SK-N-SH (cell line): ENCODE data around the gene YBX2. TPM values are rescaled to one million over a fixed set of nuclear protein-coding genes. Genes with fewer than 3 reads are reported as not detected.
A peak's percentile ranks its signal among the peaks of the same experiment; 100 is the strongest.

Experiments used
- CTCF ChIA-PET: fragments of 300-600, 350-600 bp; formaldehyde crosslinking; extraction: SDS; loops from one replicate; lab custom pipeline; 2021; lab: Yijun Ruan, JAX
- POLR2A ChIA-PET: fragments of 350-600 bp; sonication (Branson Sonifier 250); formaldehyde crosslinking; extraction: SDS; loops from one replicate; lab custom pipeline; 2020; ENCODE audit warnings: antibody characterized with exemption, inconsistent platforms; lab: Yijun Ruan, JAX
- DNase-seq: peaks from one replicate; pipeline ENCODE4 v3.0.0; 2012
- H2AFZ ChIP-seq: fragments of 200-600 bp; sonication (generic); 2 replicates; pipeline ENCODE4 v1.8.1; 2016; ENCODE audit warnings: antibody characterized with exemption, mild to moderate bottlenecking, low read depth
- H3F3A ChIP-seq: fragments of 200-600 bp; sonication (generic); replicated peaks from 2 replicates; pipeline ENCODE3; 2016; ENCODE audit warnings: antibody characterized with exemption, mild to moderate bottlenecking; ENCODE audit not compliant: insufficient read depth
- H3K27ac ChIP-seq, 2 experiments: fragments of 200-500 bp in 1 of 2; fragments of 200-600 bp in 1 of 2; sonication (Bioruptor generic) in 1 of 2; sonication (generic), shearing (Covaris generic) in 1 of 2; 2 replicates each; pipeline versions ENCODE4 v1.5.1 to v1.6.1; 2014 to 2016; ENCODE audit warnings: low read depth in 2 of 2, inconsistent platforms in 1 of 2, low read length in 1 of 2, mild to moderate bottlenecking in 1 of 2, mixed read lengths in 1 of 2
- H3K27me3 ChIP-seq: fragments of 200-600 bp; sonication (generic), shearing (Covaris generic); 2 replicates; pipeline ENCODE4 v1.6.1; 2016; ENCODE audit warnings: mixed run types; ENCODE audit not compliant: insufficient read depth
- H3K36me3 ChIP-seq, 2 experiments: fragments of 200-500 bp in 1 of 2; fragments of 200-600 bp in 1 of 2; sonication (Bioruptor generic) in 1 of 2; sonication (generic) in 1 of 2; replicated peaks in 1 of 2; 2 replicates each; pipeline versions ENCODE3 to v1.5.1; 2014 to 2016; ENCODE audit warnings: low read length in 1 of 2, mild to moderate bottlenecking in 1 of 2; ENCODE audit not compliant: insufficient read depth in 2 of 2, control insufficient read depth in 1 of 2
- H3K4me1 ChIP-seq, 2 experiments: fragments of 200-500 bp in 1 of 2; fragments of 200-600 bp in 1 of 2; sonication (Bioruptor generic) in 1 of 2; sonication (generic), shearing (Covaris generic) in 1 of 2; 2 replicates each; pipeline versions ENCODE4 v1.5.1 to v1.6.1; 2014 to 2016; ENCODE audit warnings: low read depth in 1 of 2, low read length in 1 of 2, mixed run types in 1 of 2; ENCODE audit not compliant: insufficient read depth in 2 of 2, control insufficient read depth in 1 of 2
- H3K4me2 ChIP-seq: fragments of 200-600 bp; sonication (generic), shearing (Covaris generic); 2 replicates; pipeline ENCODE4 v1.6.1; 2017; ENCODE audit warnings: mixed run types
- H3K4me3 ChIP-seq, 2 experiments: fragments of 200-500 bp in 1 of 2; fragments of 200-600 bp in 1 of 2; sonication (Bioruptor generic) in 1 of 2; sonication (generic), shearing (Covaris generic) in 1 of 2; 2 replicates each; pipeline versions ENCODE4 v1.5.1 to v1.8.1; 2014 to 2016; ENCODE audit warnings: low read depth in 2 of 2, inconsistent platforms in 1 of 2, low read length in 1 of 2, mild to moderate bottlenecking in 1 of 2, mixed read lengths in 1 of 2, moderate library complexity in 1 of 2
- H3K79me2 ChIP-seq: fragments of 200-600 bp; sonication (generic); 2 replicates; pipeline ENCODE4 v1.8.1; 2017; ENCODE audit warnings: mild to moderate bottlenecking; ENCODE audit not compliant: insufficient read depth
- H3K9ac ChIP-seq: fragments of 200-600 bp; sonication (generic); 2 replicates; pipeline ENCODE4 v1.6.1; 2017; ENCODE audit warnings: mixed run types
- H3K9me2 ChIP-seq: fragments of 200-600 bp; sonication (generic); 2 replicates; pipeline ENCODE4 v1.6.1; 2017; ENCODE audit warnings: mixed run types
- H3K9me3 ChIP-seq: fragments of 200-600 bp; sonication (generic); 2 replicates; pipeline ENCODE4 v1.6.1; 2017; ENCODE audit warnings: mixed run types, mild to moderate bottlenecking, moderate library complexity
- H4K20me1 ChIP-seq: fragments of 200-600 bp; sonication (generic); 2 replicates; pipeline ENCODE4 v1.6.1; 2017; ENCODE audit warnings: mild to moderate bottlenecking, mixed run types; ENCODE audit not compliant: insufficient read depth
- CHD2 ChIP-seq: fragments of 150-350 bp; IDR thresholded peaks from 2 replicates; pipeline ENCODE4 v1.6.1; 2018; ENCODE audit warnings: low read length; ENCODE audit not compliant: partially characterized antibody
- EP300 ChIP-seq, 2 experiments: IDR thresholded peaks; 2 replicates each; pipeline versions ENCODE4 v1.4.0 to v1.6.1; 2012; ENCODE audit warnings: borderline replicate concordance in 1 of 2, low read depth in 1 of 2, low read length in 1 of 2
- EZH2phosphoT487 ChIP-seq: fragments of 200-600 bp; sonication (generic); IDR thresholded peaks from 2 replicates; pipeline ENCODE4 v1.6.1; 2017; ENCODE audit warnings: low read depth, mixed run types, mild to moderate bottlenecking, antibody characterized with exemption, moderate library complexity, borderline replicate concordance
- FOXJ3 ChIP-seq: sonication (generic); formaldehyde crosslinking; IDR thresholded peaks from 2 replicates; pipeline ENCODE4 v1.5.1; 2020; ENCODE audit warnings: mild to moderate bottlenecking, missing genetic modification reagents
- JUND ChIP-seq: IDR thresholded peaks from 2 replicates; pipeline ENCODE4 v1.4.0; 2012
- MEF2A ChIP-seq: IDR thresholded peaks from 2 replicates; pipeline ENCODE4 v1.4.0; 2012; ENCODE audit warnings: low read depth, borderline replicate concordance
- MXI1 ChIP-seq: IDR thresholded peaks from 2 replicates; pipeline ENCODE4 v1.6.1; 2012; ENCODE audit warnings: mild to moderate bottlenecking, low read depth, low read length, improper control_type of control experiment
- NRF1 ChIP-seq: IDR thresholded peaks from 2 replicates; pipeline ENCODE4 v1.6.1; 2012; ENCODE audit warnings: low read depth, mild to moderate bottlenecking, low read length
- RAD21 ChIP-seq: IDR thresholded peaks from 2 replicates; pipeline ENCODE4 v1.6.1; 2012; ENCODE audit warnings: mild to moderate bottlenecking, low read length
- SIN3A ChIP-seq: IDR thresholded peaks from 2 replicates; pipeline ENCODE4 v1.6.1; 2012; ENCODE audit warnings: low read depth, mild to moderate bottlenecking, low read length, moderate library complexity, borderline replicate concordance
- SMC3 ChIP-seq: IDR thresholded peaks from 2 replicates; pipeline ENCODE4 v1.6.1; 2012; ENCODE audit warnings: low read depth, low read length, improper control_type of control experiment
- TAF1 ChIP-seq: IDR thresholded peaks from 2 replicates; pipeline ENCODE4 v1.6.1; 2012; ENCODE audit warnings: low read depth, mild to moderate bottlenecking, low read length, moderate library complexity, borderline replicate concordance
- WGBS: methylation state at CpG from one replicate; pipeline ENCODE4 v1.1.6; 2017; ENCODE audit warnings: low lambda C conversion rate; 5-methylcytosine and 5-hydroxymethylcytosine counted together
- polyA plus RNA-seq, 3 experiments: library from polyadenylated mRNA; depleted of rRNA; stranded (reverse); fragments of >200 nt; gene quantifications; 2 replicates each; pipeline ENCODE4 v1.2.3, GENCODE V29; 2012
- TF ChIP-seq, protein P1 (sequence below): IDR thresholded peaks from 2 replicates; pipeline ENCODE4 v1.4.0; 2012; ENCODE audit warnings: low read depth
- TF ChIP-seq, protein P2 (sequence below): fragments of 200-600 bp; sonication (generic); IDR thresholded peaks from 2 replicates; pipeline ENCODE4 v1.6.1; 2017; ENCODE audit warnings: antibody characterized with exemption, mild to moderate bottlenecking, moderate library complexity

The YBX2 gene
- polyA plus RNA-seq, 1 of the 3 experiments (the other 2 are of a cell fraction), result 0.54 TPM

DNA sequence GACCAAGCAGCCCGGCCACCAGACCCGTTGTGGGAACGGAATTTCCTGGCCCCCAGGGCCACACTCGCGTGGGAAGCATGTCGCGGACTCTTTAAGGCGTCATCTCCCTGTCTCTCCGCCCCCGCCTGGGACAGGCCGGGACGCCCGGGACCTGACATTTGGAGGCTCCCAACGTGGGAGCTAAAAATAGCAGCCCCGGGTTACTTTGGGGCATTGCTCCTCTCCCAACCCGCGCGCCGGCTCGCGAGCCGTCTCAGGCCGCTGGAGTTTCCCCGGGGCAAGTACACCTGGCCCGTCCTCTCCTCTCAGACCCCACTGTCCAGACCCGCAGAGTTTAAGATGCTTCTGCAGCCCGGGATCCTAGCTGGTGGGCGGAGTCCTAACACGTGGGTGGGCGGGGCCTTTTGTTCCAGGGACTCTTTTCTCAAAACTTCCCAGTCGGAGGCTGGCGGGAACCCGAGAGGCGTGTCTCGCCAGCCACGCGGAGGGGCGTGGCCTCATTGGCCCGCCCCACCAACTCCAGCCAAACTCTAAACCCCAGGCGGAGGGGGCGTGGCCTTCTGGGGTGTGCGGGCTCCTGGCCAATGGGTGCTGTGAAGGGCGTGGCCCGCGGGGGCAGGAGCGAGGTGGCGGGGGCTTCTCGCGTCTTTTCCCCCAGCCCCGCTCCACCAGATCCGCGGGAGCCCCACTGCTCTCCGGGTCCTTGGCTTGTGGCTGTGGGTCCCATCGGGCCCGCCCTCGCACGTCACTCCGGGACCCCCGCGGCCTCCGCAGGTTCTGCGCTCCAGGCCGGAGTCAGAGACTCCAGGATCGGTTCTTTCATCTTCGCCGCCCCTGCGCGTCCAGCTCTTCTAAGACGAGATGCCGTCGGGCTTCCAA, 13.1 kb downstream of the YBX2 start, which contains the start of gene SLC2A4:
SLC2A4 (plus strand) TSS at position 645 of the 879 bp plus-strand sequence; CDS start at position 862, 217 bp downstream.
- DNase-seq, result peak; percentile 99
- no peaks in the 10 kb centered on the region for H3K9me2 ChIP-seq
- no peaks in the 10 kb centered on the region for H3K9me3 ChIP-seq
- H3F3A ChIP-seq, result peaks cover 15% of the 10 kb centered on the region
- peak within 1 kb of the TSS; percentile 89; the same call in 1 of the 2 replicates for H2AFZ ChIP-seq
- POLR2A ChIA-PET, result interaction anchor here (1.2 kb wide), 1 partner anchor 15 kb away, joined by 5 read pairs; no protein-coding TSS in a partner anchor
- TF ChIP-seq FOXJ3 (CRISPR knock-in tag) (no peak), MXI1 (peak; percentile 99), MEF2A (peak; percentile 39; the same call in 1 of the 2 replicates), TAF1 (peak; percentile 19; the same call in 1 of the 2 replicates), SIN3A (peak; percentile 54; the same call in 1 of the 2 replicates), JUND (no peak), CHD2 (peak; percentile 66)
- TF ChIP-seq, protein P1, sequence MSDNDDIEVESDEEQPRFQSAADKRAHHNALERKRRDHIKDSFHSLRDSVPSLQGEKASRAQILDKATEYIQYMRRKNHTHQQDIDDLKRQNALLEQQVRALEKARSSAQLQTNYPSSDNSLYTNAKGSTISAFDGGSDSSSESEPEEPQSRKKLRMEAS, result peak; percentile 97
- CTCF ChIA-PET, result interaction anchor here (0.8 to 8.8 kb wide), 17 partner anchors 8 to 235 kb away, joined by 3 to 169 read pairs (median 4); partner anchors contain the start of gene PHF23
- peak within 1 kb of the TSS; percentile 44; the same call in 1 of the 2 replicates for H3K9ac ChIP-seq
- no peaks in the 10 kb centered on the region for H3K27me3 ChIP-seq
- H3K27ac ChIP-seq, result peak within 1 kb of the TSS in 1 of 2 experiments; percentile 52; a peak in 1 of 4 replicates
- no peaks in the 10 kb centered on the region for H3K36me3 ChIP-seq
- WGBS, result under 1% methylated on average over 51 of the region's 71 CpGs
- peak within 1 kb of the TSS; percentile 95 for H3K4me2 ChIP-seq
- no peaks in the 10 kb centered on the region for H4K20me1 ChIP-seq
- peak within 1 kb of the TSS; percentile 50 to 64 for H3K4me3 ChIP-seq
- peaks cover 6 to 18% of the 10 kb centered on the region in 2 experiments; a peak in 2 of 4 replicates for H3K4me1 ChIP-seq
- H3K79me2 ChIP-seq, result no peaks in the 10 kb centered on the region

DNA sequence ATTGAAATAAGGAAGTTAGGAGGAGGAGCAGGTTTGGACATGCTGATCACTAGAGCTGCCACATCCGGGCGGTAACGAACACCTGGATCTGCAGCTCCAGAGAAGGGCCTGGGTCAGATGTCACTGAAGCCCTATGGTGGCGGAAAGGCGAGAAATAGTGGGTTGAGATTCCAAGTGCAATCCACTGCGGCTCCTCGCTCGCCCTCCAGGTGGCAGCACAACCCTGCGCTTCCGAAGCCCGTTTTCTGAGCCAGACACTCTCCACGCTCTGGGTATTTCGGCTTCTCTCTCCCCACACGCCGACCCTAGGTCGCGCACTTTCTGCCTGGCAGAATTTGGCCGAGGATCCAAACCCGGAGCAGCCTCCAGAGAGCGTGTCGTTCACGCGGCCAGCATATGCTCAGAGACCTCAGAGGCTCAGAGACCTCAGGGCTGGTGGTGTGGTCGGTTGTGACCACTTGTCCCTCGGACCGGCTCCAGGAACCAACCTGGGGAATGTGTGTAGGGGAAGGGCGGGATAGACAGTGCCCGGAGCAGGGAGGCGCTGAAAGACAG, 13.8 kb downstream of the YBX2 start:
- H3K27ac ChIP-seq, result peak overlapping the region in 1 of 2 experiments; percentile 52; a peak in 1 of 4 replicates

More for the DNA sequence above, 13.8 kb downstream of the YBX2 start:
- peak overlapping the region; percentile 44; the same call in 1 of the 2 replicates for H3K9ac ChIP-seq
- H3K9me2 ChIP-seq, result no peaks in the 10 kb centered on the region
- WGBS, result 12% methylated on average over 26 of the region's 29 CpGs
- no peaks in the 10 kb centered on the region for H4K20me1 ChIP-seq
- H3K36me3 ChIP-seq, result no peaks in the 10 kb centered on the region
- peak overlapping the region; percentile 89; the same call in 1 of the 2 replicates for H2AFZ ChIP-seq
- TF ChIP-seq, protein P2, sequence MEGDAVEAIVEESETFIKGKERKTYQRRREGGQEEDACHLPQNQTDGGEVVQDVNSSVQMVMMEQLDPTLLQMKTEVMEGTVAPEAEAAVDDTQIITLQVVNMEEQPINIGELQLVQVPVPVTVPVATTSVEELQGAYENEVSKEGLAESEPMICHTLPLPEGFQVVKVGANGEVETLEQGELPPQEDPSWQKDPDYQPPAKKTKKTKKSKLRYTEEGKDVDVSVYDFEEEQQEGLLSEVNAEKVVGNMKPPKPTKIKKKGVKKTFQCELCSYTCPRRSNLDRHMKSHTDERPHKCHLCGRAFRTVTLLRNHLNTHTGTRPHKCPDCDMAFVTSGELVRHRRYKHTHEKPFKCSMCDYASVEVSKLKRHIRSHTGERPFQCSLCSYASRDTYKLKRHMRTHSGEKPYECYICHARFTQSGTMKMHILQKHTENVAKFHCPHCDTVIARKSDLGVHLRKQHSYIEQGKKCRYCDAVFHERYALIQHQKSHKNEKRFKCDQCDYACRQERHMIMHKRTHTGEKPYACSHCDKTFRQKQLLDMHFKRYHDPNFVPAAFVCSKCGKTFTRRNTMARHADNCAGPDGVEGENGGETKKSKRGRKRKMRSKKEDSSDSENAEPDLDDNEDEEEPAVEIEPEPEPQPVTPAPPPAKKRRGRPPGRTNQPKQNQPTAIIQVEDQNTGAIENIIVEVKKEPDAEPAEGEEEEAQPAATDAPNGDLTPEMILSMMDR, result peak; percentile 72
- TF ChIP-seq SMC3 (peak; percentile 91), RAD21 (peak; percentile 93), NRF1 (0 out of 2 replicates have a peak, but pooled peaks have one; percentile 27), EZH2phosphoT487 (no peak), EP300 (IDR thresholded peaks at IDR 0.05; ENCODE audit: borderline replicate concordance in 1 of 2, low read depth in 1 of 2, low read length in 1 of 2) (no peak), MXI1 (peak; percentile 84)
- TF ChIP-seq, protein P1, result peak; percentile 68; the same call in 1 of the 2 replicates
- POLR2A ChIA-PET, result interaction anchor here (1.2 kb wide), 1 partner anchor 16 kb away, joined by 5 read pairs; no protein-coding TSS in a partner anchor
- peaks cover 6 to 18% of the 10 kb centered on the region in 2 experiments; a peak in 2 of 4 replicates for H3K4me1 ChIP-seq
- H3F3A ChIP-seq, result peaks cover 15% of the 10 kb centered on the region
- no peaks in the 10 kb centered on the region for H3K9me3 ChIP-seq
- no peaks in the 10 kb centered on the region for H3K27me3 ChIP-seq
- peak overlapping the region; percentile 50 to 64 for H3K4me3 ChIP-seq
- H3K4me2 ChIP-seq, result peak overlapping the region; percentile 95
- DNase-seq, result peak; percentile 84
- H3K79me2 ChIP-seq, result no peaks in the 10 kb centered on the region
- CTCF ChIA-PET, result interaction anchor here (0.6 to 8.8 kb wide), 18 partner anchors 9 to 103 kb away, joined by 3 to 169 read pairs (median 4); partner anchors contain the start of gene PHF23
